ENCODE data around the gene FHIT. TPM values are rescaled to one million over a fixed set of nuclear protein-coding genes. Genes with fewer than 3 reads are reported as not detected.

FHIT gene
- total and polyA plus RNA-seq, 2 of the 4 experiments (the other 2 are of a cell fraction): 0.07 TPM; not detected in 1

DNA sequence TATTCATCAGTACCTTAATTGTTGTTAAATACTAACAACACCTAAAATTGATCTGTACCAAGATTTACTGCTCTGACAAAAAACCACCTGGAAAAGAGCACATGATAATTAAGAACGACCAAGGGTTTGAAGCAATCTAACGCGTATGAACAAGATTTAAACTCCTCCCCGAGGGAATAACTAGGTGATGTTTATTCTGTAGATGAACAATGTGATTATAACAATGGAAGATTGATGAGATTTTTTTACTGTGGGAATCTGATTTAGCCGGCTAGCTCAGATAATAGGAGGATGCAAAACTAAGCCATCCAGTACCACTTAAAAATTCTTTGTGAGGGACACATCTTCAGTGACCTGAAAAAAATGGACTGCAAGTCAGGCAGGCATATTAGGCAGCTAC is 222.1 kb downstream of the FHIT start:
- ChIA-PET CTCF (no interaction called here), POLR2A (ENCODE audit: unreplicated experiment) (no interaction called here)
- no peak for TF ChIP-seq MAZ (IDR thresholded peaks at IDR 0.05; ENCODE audit: borderline replicate concordance, low read depth, low read length)
- TF ChIP-seq, protein P1, sequence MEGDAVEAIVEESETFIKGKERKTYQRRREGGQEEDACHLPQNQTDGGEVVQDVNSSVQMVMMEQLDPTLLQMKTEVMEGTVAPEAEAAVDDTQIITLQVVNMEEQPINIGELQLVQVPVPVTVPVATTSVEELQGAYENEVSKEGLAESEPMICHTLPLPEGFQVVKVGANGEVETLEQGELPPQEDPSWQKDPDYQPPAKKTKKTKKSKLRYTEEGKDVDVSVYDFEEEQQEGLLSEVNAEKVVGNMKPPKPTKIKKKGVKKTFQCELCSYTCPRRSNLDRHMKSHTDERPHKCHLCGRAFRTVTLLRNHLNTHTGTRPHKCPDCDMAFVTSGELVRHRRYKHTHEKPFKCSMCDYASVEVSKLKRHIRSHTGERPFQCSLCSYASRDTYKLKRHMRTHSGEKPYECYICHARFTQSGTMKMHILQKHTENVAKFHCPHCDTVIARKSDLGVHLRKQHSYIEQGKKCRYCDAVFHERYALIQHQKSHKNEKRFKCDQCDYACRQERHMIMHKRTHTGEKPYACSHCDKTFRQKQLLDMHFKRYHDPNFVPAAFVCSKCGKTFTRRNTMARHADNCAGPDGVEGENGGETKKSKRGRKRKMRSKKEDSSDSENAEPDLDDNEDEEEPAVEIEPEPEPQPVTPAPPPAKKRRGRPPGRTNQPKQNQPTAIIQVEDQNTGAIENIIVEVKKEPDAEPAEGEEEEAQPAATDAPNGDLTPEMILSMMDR (conservative IDR thresholded peaks at IDR 0.05; ENCODE audit: low read depth, low read length): no peak
- TF ChIP-seq, protein P2, sequence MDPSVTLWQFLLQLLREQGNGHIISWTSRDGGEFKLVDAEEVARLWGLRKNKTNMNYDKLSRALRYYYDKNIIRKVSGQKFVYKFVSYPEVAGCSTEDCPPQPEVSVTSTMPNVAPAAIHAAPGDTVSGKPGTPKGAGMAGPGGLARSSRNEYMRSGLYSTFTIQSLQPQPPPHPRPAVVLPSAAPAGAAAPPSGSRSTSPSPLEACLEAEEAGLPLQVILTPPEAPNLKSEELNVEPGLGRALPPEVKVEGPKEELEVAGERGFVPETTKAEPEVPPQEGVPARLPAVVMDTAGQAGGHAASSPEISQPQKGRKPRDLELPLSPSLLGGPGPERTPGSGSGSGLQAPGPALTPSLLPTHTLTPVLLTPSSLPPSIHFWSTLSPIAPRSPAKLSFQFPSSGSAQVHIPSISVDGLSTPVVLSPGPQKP (IDR thresholded peaks at IDR 0.05; ENCODE audit: borderline replicate concordance, low read depth, low read length): no peak
- no peak for TF ChIP-seq RAD21 (IDR thresholded peaks at IDR 0.05; ENCODE audit: low read length)
- TF ChIP-seq CHD1 (IDR thresholded peaks at IDR 0.05; ENCODE audit: low read depth, low read length): no peak
- no peak for TF ChIP-seq NFE2L2 (IDR thresholded peaks at IDR 0.05; ENCODE audit: low read depth, low read length)
- TF ChIP-seq MXI1 (IDR thresholded peaks at IDR 0.05; ENCODE audit: borderline replicate concordance, low read depth, low read length): no peak
- TF ChIP-seq MAFK (IDR thresholded peaks at IDR 0.05; ENCODE audit: low read depth, low read length): no peak
- no peak for TF ChIP-seq SMC3 (IDR thresholded peaks at IDR 0.05; ENCODE audit: low read depth, low read length)
- Histone ChIP-seq H3K79me1 (ENCODE audit: low read depth in 1 of 2, low read length in 2 of 2) (no peaks in the 10 kb centered on the region), H2AK9ac (replicated peaks; ENCODE audit: low read depth, low read length, poor library complexity) (no peak overlapping the region), H3K23ac (ENCODE audit: low read depth, low read length) (no peak overlapping the region), H2BK20ac (ENCODE audit: low read depth, low read length) (no peak overlapping the region), H3K9ac (ENCODE audit: low read depth, low read length) (no peak overlapping the region), H4K20me1 (ENCODE audit: insufficient read depth, low read length) (no peaks in the 10 kb centered on the region), H2AK5ac (ENCODE audit: low read depth, low read length) (no peak overlapping the region), H3K27ac (ENCODE audit: insufficient read depth, low read length) (no peak overlapping the region), H4K8ac (ENCODE audit: low read depth in 2 of 2, low read length in 2 of 2) (no peak overlapping the region), H3K4ac (ENCODE audit: low read depth, low read length) (no peak overlapping the region), H4K91ac (ENCODE audit: insufficient read depth, low read depth, low read length) (no peak overlapping the region), H3K18ac (ENCODE audit: low read depth, low read length) (no peak overlapping the region), H4K5ac (ENCODE audit: low read depth, low read length) (no peak overlapping the region), H3K36me3 (ENCODE audit: control insufficient read depth, insufficient read depth, low read length) (no peaks in the 10 kb centered on the region), H3K4me1 (ENCODE audit: control insufficient read depth, insufficient read depth, low read length) (no peaks in the 10 kb centered on the region), H3K14ac (replicated peaks; ENCODE audit: low read depth, low read length) (no peak overlapping the region), H3K4me2 (ENCODE audit: low read depth, low read length) (no peak overlapping the region), H2AFZ (replicated peaks; ENCODE audit: low read length, poor library complexity) (no peak overlapping the region), H3K27me3 (ENCODE audit: control insufficient read depth, insufficient read depth, low read length) (no peaks in the 10 kb centered on the region), H3K9me3 (ENCODE audit: control insufficient read depth, insufficient read depth, low read length) (peaks cover 4% of the 10 kb centered on the region; the same call in 1 of the 2 replicates), H3K56ac (ENCODE audit: extremely low read depth, insufficient read depth, low read length) (no peak overlapping the region), H2BK120ac (ENCODE audit: low read depth, low read length) (no peak overlapping the region), H3K9me1 (ENCODE audit: insufficient read depth, low read length) (no peaks in the 10 kb centered on the region), H3K4me3 (ENCODE audit: insufficient read depth, low read depth, low read length) (no peak overlapping the region), H2BK15ac (ENCODE audit: low read depth, low read length) (no peak overlapping the region), H2BK5ac (ENCODE audit: low read depth, low read length, poor library complexity, severe bottlenecking) (no peak overlapping the region)
- dilution Hi-C loops (cut with HindIII; ENCODE audit: low sequenced_read_pairs, unreplicated experiment): no loop called here
- intact Hi-C loops (cut with micrococcal nuclease): no loop called here
- in situ Hi-C loops (cut with MboI; ENCODE audit: low sequenced_read_pairs): no loop called here
- WGBS, 2 experiments (ENCODE audit: extremely low coverage in 2 of 2, insufficient read length in 1 of 2): no CpG with 5 or more reads among the region's 5 CpGs
- no peak for ATAC-seq (ENCODE audit: low read depth)
- no peak for DNase-seq
- BruUV-seq (replicated peaks): no TSS peak
